CD4-positive, alpha-beta T cell treated with Interleukin-12 subunit alpha and Interleukin-12 subunit beta, for 1 hour (primary cell): ENCODE results near the gene MAFF.

Source experiments
- DNase-seq: peaks from one replicate; pipeline ENCODE4 v3.0.0-alpha.2; 2020

The MAFF gene

GRCh38 chr22:38250643-38251340 is 49.0 kb downstream of the MAFF start:
- DNase-seq: no peak

DNA sequence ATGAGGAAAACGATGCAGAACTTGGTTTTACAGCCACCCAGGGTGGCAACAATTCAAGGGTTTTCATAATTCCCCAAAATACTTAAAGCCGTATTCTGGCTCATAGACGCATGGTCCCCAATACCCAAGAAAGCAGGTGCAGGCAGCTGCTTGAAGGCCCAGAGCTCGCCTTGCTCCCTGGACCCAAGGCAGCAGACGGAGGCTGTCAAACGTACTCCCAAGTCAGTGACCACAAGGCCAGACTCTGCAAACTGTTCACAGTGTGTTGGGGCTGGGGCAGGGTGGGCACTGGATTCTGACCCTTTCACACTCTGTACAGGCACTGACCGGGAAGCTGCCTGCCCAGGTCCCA is 49.5 kb downstream of the MAFF start:
- no peak for DNase-seq

DNA sequence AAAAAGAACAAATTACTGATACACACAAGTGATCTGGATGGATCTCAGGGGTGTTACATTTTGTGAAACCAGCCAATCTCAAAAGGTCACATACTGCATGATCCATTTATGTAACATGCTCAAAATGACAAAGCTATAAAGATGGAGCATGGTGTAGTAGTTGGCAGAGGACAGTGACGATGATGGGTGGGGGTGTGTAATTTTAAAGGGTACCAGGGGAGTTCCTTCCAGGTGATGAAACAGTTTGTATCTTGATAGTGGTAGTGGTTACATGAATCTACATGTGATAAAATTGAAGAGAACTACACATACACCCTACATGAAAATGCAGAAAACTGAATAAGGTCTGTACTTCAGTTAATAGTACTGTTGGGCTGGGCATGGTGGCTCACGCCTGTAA is 53.9 kb downstream of the MAFF start:
- no peak for DNase-seq

DNA sequence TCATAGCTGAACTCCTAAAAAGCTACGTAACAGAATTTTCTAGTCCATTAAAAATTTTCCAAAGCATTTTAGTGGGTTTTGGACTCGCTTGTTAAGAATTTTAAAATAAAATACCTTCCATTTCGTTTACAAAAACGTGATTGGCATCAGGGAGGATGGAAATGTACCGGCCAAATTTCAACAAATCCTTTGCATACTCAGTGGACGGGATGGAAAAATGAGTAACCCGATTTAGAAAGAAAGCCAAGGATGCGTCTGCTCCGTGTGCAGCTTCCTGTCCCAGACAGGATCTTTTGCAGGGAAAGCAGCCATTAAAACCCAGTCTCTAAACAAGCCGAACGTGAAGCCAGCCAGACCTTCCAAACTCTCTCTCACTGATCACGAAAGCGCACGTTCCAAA is 55.4 kb downstream of the MAFF start:
- DNase-seq: no peak

- no peak for DNase-seq
Observed at GRCh38 chr22:38257650-38258250, 56.0 kb downstream of the MAFF start.

DNA sequence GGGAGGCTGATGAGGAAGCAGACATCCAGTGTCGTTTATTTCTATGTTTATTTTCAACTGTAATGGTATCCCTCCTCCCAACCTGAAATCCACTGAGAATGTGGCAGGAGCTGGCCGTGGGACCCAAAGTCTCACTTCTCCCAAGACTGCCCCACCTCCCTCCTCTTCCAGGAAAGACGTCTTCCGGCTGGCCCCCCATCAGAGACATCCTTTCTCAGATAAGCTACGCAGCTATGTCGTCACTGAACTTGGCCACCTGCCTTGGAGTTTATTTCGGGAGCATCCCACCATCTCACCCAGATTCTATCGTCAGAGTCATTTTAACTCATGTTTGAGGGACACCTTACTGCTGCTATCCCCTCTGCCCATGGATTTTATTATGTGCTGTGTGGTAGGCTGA is 57.1 kb downstream of the MAFF start:
- DNase-seq: no peak

- no peak for DNase-seq
Observed at GRCh38 chr22:38259370-38259769, 57.6 kb downstream of the MAFF start.

GRCh38 chr22:38260761-38261681 is 59.2 kb downstream of the MAFF start:
- no peak for DNase-seq

GRCh38 chr22:38262051-38262795 is 60.4 kb downstream of the MAFF start:
- DNase-seq: peak; percentile 54

GRCh38 chr22:38264322-38264843 is 62.6 kb downstream of the MAFF start:
- DNase-seq: no peak
